T-helper 1 cell (primary cell): Measurements from ENCODE around the gene MAP2K5.

Experiments
- DNase-seq, 5 donors: peaks; one replicate each; pipeline ENCODE4 v3.0.0-alpha.2; 2012 to 2020

The MAP2K5 gene

DNA sequence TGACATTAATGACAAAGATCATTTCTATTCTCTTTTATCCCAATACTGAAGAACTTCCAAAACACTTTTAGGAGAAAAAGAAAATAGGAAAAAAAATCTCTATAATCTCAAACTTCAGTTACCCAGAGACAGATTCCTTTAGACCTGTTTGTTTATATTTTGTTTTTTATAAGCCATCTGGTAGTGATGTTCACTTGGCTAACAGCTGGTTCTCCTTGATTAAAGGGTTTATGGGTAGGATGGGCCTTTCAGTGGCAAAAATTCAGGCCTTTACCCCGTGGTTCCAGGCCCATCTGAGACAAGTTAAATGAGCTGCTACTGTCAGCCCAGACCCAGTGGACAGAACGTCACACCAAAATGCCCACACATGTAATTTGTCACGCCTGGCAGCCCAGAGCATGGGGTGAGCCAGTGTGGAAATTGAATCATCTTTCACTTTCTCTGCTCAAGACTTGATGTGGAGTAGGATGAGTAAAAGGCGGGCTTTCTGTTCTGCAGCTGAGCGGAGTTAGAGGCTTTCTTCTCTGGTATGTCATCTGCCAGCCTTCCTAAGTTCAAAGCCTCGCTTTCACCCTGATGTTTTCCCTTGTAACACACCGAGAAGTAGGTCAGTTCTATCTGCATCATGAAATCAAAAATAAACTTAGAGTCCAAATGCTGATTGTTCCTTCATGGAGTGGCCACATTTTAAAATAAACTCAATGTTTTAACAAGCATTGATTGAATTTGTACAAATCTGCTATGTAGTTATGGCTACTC, 220.3 kb downstream of the MAP2K5 start:
- DNase-seq: peak in 2 of 5 donors; percentile 3 to 66

DNA sequence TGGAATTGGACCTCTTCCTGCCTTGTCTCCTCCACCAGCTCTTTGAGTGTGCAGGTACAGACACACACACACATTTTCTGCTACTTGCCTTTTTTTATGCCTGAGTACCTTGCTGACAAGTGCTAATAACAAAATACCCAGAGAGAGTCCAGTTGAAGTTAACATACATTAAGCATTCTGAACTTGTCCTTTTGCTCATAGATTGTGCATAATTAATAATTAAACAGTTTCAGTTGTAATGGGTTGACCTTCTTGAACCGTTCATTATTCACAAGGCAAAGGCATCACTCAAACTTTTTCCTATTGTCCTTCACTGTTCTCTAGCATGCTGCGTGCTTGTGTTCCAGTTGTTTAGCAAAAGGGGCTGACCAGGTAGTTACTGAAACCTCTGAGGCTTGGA, 223.2 kb downstream of the MAP2K5 start:
- no peak for DNase-seq

DNA sequence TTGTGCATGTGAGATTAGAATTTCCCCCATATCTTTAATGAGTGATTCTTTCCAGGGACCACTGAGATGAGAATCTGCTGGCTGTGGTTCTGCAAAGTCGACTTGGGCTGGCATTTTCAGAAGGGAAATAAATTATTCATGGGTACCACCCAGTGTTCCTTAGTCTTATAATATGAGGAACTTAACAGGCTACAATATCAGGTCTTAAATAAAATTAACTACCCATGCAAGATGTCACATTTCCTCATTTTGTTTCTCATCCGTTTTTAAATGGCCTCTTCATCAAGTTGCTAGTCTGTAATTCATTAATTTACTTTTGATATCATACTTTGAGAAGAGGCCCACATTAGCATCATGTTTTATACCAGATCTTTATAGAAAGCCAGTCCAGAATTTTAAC, 224.5 kb downstream of the MAP2K5 start:
- DNase-seq: no peak

DNA sequence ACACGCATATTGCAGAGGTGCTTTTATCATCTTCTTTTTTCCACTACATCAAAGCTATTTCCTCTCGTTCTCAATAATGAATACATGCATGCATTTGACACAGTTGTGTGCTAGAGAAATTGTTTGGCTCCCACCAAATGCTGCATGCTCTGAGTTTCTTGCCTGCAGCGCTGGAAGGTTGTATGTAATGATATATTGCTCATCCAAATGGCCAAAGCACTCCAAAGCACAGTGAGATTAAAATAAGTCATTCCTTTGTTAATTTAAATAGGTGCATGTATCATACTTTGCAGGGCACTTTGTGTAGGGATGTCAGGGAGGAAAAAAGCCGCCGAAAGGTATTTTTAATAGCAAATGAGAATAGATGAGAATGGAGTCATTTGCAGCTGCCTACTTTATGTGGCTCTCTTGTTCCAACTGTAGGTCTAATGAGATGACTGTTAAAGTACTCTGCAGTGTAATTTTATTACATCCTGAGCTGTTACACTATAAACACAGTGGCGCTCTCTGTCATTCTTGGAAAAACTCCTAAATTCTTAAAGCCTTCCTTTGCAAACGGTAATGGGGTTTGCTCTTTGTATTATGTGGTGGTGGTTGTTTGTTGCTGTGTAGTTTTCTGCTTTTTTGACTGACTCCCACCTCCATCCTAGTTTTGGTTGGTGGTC, 225.9 kb downstream of the MAP2K5 start:
- DNase-seq: no peak

DNA sequence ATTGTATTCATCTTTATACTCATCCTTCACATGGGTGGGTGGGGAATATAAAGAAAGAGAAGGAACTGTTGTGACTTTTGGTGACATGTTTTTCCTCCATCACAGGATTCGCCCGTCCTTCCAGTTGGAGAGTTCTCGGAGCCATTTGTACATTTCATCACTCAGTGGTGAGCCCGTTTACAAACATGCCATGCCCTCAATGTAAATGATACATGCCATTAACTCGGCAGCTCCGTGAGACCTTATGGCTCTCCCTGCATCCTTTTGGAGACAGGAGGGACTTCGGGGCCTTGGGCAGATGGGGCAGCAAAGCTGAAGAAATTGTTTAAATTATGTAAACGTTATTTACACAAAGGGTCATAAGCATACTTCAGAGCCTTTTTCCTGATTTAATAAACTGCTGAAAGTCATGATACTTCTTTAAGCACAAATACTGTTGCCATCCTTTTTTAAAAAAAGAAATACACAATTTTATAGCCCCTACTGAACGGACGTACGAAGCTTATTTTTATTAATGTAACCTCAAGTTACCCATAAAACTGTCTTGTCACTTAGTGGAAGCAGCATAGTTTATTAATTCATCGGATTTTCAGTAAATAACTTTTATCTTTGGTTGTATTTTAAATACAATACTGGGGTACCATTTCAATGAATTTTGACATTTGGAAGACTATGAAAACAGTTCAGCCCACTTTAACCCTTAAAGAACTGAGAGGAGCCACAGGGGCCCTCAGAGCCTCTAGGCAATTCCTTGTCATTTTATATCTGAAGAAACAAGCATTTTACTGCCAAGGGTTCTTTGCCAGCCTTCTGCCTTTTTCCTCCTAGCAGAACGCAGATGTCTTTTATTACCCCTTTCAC, 227.2 kb downstream of the MAP2K5 start:
- DNase-seq: no peak

DNA sequence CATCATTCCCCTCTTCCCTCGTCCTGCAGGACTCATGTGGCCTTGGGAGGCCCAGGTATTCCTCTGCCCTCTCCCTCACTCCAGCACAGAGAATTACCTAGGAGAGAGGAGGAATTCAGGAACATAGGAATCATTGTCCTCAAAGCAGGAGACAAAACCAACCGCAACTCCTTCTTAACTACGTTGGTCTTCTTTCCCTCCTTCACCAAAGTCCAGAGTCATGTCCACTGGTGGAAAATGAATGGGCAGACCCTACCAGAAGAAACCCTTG, 227.8 kb downstream of the MAP2K5 start:
- no peak for DNase-seq

DNA sequence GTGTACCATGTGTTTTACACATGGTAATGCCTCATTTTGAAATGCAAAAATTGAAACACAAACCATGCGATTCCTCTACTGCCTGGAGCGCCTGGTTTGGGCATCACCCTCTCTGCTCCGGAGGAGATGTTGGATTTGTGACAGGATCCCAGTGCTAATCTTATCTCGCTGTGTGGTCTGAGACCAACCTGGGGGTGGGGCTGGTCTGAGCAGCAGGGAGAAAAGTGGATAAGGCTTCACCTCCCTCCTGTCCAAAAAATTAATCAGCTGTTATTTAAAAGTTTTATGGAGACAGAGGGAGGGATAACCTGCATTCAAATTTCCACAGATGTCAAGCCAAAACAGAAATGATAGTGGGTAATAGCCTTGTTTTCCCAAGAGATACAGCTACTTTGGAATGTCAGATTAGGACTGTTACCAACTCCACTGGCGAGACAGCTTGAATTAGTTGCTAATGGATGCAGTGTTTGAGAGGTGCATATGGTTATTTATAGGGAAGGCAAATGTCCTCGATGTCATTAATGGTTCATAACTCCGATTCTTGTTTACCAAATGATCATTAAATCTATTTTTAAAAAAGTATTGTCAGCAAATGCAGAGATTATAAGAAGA, 228.8 kb downstream of the MAP2K5 start:
- no peak for DNase-seq

DNA sequence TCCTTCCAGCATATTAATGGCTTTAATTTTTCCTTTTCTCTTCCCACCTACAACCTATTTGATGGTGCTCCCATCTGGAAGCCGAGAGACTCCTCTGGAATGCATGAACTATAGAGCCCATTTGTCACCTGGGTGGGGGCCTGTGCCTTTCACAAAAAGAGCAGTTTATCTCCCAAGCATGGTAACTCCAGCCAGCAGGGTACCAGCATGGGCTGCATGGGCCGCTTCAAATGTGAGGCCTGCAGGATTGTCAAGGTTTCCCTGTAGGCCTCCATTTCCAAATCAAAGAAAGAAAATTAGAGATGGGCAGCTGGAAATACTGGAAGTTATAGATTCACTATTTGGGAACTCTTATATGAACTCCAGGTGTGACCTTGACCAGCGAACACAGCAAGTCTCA, 232.1 kb downstream of the MAP2K5 start:
- no peak for DNase-seq

DNA sequence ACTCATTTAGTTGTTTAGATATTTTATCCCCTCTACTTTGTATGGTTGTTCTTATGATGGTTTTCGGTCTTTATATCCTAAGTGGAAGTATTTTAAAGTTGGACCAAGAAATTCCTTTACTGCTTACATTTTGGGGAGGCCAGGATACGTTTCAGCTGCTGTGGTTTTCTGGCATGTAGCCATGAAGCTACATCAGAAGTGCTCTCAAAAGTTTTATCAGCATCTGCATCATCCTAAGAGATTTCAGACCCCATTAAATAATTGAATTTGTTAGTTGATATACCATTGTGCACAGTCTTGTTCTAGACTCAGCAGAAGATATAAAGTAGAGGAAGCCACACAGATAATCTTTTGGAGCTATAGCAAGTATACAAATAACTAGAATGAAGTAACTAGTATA, 232.7 kb downstream of the MAP2K5 start:
- no peak for DNase-seq

DNA sequence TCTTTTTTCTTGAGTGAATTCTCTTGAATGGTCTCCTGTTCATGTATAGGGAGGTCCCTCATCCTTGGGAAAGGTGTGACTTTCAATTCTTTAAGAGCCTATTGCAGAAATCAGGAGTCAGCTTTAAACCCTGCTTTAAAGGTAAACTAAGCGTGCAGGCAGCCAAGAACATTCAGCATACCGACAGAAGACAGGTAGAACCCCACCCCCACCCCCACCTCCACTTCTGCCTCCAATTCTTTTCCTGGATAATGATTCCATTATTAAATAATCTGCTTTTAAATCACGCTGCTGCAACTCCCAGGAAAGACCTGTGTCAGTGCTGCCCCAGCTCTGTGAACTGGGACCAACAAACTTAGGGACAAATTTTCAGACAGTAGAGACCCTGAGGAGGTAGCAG, 233.5 kb downstream of the MAP2K5 start:
- no peak for DNase-seq

DNA sequence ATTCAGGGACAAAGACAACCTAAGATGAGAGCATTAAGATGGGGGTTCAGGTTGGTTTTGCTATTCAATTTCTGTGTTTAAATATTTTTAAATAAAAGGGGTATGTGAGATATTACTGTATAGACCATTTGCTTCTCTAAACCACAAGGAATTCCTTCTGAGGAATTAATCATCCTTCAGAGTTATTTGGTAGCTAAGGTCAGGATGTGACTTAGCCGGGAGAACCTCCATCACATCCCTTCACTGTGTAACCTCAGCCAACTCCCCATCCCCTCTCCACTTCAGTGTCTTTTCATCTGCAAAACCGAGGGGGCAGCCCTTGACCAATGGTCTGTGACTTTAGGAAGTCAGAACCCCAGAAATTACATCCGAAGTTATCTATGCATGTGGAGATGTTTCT, 234.1 kb downstream of the MAP2K5 start:
- DNase-seq: no peak

DNA sequence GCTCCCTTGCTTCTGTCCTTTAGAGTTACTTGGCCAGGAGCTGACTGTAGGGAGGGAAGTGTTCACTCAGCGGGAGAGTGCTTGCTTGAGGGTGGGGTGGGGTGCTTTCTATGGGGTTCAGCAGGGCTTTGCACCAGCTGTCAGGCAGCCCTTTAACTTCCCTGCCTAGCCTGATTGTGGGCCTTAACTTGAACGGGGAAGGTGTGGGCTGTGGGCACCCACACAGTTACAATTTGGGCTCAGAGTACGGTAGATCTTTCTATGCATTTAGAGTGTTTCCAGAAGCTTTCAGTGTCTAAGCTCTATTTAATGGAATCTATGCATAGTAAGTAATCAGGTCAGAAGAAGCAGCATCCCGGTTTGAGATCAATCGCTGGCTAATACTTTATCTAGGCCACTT, 234.6 kb downstream of the MAP2K5 start:
- DNase-seq: no peak

DNA sequence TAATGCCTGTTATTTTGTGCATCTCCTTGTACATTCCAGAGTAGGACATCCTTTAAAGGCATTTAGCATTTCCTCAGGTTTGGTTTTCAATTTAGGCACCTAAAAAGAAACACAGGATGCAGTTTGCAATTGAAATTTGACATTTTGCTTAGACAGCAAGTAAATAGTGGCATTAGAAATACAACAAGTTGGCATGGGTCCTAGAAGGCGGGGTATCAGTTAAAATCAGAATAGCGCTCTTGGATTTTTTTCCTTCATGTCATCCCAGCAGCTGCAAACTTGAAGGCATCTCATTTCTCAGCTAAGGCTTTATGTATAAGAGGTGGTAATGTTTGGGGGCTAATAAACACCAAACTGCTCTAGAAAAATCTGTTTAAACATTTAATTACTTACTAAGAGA, 235.3 kb downstream of the MAP2K5 start:
- DNase-seq: no peak

DNA sequence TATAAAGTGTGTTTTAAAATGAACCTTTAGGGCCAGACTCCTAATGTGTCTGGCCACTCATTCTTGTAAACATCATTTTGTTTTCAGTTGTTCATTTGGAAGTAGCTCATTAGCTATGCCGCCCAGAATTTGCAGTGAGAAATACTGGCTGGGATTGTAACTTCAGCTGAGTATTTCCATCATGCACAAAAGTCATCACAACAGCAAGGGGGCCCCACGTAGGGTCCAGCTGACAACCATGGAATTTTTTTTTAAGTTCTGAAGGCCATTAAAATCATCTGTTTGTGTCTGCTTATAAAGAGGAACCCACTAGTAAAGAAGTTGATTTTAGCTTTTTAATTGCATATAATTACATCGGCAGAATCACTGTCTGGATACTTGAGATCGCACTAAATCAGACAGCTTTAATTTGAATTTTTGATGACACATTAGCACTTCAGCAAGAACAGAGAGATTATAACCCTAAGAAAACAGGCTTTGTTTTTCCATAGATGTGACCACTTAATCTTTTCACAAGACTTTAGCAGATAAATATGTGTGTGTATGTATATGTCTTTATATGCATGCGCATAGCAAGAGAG, 236.6 kb downstream of the MAP2K5 start:
- no peak for DNase-seq

DNA sequence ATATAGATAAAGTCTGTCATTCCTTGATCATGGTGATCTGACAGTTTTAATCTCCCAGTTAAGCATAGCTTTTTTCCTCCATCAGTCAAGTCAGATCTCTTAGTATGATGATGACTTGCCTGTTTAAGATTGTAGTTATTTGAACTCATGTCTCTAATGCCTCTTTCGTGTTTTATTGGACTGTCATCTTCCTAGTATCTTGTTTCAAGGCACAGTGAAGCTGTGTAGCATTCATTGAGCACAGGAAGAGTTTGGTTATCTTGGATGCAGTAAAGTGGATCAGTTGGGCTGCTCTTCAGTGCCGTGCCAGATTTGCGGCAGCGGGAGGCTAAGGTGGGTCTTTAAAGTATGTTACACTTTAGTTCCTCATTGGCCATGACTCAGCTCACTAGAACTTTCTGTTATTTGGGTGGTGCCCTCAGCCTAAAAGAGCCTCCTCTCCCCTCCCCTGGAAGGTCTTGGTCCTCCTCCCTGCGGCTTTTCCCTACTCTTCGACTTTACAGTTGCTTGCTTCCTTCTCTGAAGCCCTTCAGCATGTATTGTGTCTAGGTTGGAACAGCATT, 237.1 kb downstream of the MAP2K5 start:
- no peak for DNase-seq

DNA sequence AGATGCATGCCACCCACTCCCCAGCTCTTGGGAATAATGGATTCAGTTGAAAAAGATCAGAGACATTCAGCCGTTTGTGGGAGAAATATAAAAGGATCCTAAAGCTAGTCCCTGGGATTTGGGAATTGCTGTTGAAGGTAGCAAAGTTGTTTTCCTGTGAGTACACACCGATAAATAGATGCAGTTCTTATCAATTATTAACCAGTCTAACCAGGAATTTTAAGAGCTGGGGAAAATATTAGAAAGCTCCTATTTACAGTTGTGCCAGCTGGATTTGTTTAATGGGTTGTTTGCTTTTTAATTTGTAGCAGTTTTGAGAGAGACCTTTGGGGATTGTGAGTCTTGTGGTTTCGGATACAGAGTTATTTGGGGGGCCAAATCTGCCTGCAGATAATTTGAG, 238.6 kb downstream of the MAP2K5 start:
- DNase-seq: no peak

DNA sequence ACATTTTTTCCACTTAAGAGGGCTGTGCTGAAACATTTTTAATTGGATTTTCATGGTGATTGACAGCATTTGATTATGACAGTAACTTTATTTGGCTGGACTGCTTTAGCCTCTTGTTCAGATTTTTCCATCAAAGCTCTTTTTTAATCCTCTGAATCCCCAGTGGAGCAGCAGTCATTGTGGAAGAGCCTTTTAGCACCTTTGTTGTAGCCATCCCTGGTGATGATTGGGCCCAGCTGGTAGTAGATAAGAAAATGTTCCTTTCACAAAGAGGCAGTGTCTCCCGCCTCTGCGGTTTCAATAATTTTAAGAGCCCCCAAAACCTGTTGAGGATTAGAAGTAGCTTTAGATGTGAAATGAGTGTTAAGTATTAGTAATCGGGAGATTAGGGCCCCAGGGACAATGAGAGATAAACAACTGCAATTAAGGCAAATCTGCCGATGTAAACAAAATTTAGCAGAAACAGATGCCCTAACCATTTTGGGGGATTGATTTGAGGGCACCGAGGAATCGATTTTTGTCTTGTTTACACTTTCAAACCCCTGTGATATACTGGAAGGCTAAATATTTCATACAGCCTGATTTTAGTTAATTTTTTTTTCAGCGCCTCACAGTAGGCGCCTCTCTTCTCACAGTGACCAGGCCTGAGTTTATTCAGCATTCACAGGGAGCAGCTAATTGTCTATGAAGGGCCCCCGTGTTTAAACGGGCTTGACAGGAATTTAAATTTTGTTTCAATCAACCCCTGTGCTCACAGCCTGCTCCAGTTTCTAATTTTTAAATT, 239.6 kb downstream of the MAP2K5 start:
- no peak for DNase-seq

DNA sequence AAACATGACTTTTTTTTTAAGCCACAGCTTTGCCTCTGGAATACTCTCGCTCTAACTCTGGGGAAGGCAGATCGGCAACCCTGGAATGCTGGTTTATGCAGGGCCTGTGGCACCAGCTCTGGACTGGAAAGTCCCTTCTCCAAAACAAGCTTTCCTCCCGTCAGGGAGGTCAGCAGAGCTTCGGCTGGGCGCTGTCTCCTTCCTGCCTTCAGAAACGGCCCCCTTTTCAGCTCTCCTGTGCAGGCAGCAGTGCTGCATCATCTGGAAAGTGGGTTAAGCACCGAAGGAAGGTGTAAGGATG, 240.1 kb downstream of the MAP2K5 start:
- DNase-seq: no peak

DNA sequence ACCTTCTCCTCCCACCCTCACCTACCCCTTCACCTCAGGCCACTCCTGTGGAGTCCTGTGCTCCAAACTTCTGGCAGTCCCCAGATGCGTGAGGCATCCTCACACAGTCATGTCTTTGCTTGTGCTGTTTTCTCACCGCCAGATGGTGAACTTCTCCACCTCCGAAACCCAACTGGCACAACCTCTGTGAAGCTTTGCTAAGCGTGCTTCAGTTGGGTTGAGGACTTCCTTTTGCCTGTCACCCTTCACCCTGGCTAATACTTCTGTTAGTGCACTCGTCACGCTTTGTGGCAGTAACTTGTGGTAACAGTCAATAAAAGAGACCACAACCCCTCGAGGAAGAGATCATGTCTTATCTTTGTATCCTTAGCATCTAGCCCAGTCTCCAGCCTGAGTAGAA, 240.8 kb downstream of the MAP2K5 start:
- DNase-seq: peak in 3 of 5 donors; percentile 10 to 72 (median 27)

DNA sequence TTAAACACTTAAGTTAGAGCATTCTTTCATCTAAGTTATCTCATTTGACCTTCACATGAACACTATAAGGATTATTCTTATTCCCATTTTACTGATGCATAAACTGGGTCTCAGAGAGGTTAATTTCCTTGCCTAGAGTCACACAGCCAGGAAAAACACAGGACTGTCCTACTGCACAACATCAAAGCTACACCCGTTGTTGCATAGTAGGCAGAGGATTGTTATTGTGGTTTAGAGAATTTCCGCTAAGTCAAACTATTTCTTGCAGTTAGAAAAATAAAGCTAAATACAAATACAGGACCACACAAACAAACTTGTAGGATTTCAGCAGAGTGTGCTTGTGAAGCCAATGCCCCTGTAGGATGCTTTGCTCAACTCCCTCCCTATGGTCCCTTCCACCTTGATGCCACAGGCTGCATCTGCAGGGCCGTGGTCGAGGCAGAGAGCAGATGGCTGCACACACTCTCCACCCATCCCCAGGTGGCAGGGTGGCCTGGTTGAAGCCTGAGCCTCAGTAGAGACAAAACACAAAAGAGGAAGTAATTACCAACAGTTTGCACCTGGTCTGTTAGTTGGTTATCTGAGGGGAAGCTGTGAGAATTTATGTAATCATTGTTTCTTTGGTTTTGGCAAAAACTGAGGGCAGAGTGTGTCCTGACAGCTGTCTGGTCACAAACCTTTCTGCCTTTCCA, 241.7 kb downstream of the MAP2K5 start:
- DNase-seq: peak in 1 of 5 donors; percentile 48

DNA sequence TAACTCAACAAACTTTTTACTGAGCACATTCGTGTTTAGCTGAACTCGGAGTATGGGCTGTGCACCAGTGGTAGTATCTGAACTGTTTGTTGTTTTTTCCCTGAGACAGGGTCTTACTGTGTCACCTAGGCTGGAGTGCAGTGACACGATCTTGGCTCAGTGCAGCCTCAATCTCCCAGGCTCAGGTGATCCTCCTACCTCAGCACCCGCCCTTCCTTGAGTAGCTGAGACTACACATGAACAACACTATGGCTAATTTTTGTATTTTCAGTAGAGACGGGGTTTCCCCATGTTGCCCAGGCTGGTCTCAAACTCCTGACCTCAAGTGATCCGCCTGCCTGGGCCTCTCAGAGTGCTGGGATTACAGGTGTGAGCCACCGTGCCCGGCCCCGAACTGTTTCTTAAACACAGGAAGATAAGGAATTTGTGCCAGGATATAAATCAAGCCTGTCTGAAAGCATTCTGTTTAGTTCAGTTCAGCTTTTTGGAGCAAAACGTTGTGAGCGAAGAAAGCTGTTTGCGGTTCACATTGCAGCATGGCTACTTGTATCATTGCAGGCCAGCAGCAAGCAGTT, 242.4 kb downstream of the MAP2K5 start:
- DNase-seq: no peak
